Panc1 (cell line): ENCODE data around the gene PSKH1. TPM values are rescaled to one million over a fixed set of nuclear protein-coding genes. Genes with fewer than 3 reads are reported as not detected.

Experiments used
- ATAC-seq: fragments of 200-7000 bp; cut with Tn5 transposase; 2 replicates; pipeline ENCODE4 v1.9.1; 2020; ENCODE audit warnings: mild to moderate bottlenecking, moderate library complexity
- BruUV-seq: library from RNA; stranded (reverse); fragments of 400-500 nt; replicated peaks from 2 replicates; lab custom pipeline; 2021; lab: Mats Ljungman, UMichigan
- CTCF ChIA-PET: fragments of 300-600 bp; sonication (Branson Sonifier 250); formaldehyde crosslinking; loops from one replicate; lab custom pipeline; 2022; ENCODE audit warnings: antibody characterized with exemption; lab: Charles Lee
- POLR2A ChIA-PET: fragments of 300-600 bp; sonication (Branson Sonifier 250); formaldehyde crosslinking; loops from one replicate; lab custom pipeline; 2022; ENCODE audit warnings: antibody characterized with exemption; lab: Charles Lee
- DNase-seq: peaks from one replicate; pipeline ENCODE4 v3.0.0-alpha.2; 2010; ENCODE audit warnings: low read depth, low spot score
- H3K27ac ChIP-seq: 2 replicates; pipeline ENCODE4 v1.5.1; 2011; ENCODE audit warnings: mild to moderate bottlenecking, low read length, inconsistent platforms
- H3K27me3 ChIP-seq: fragments of 200-500 bp; sonication (Bioruptor generic); 2 replicates; pipeline ENCODE4 v1.6.0; 2014; ENCODE audit warnings: low read length, inconsistent platforms; ENCODE audit not compliant: control insufficient read depth, insufficient read depth
- H3K36me3 ChIP-seq: fragments of 200-500 bp; sonication (Bioruptor generic); 2 replicates; pipeline ENCODE4 v1.5.1; 2014; ENCODE audit warnings: inconsistent platforms, mild to moderate bottlenecking, low read length, moderate library complexity; ENCODE audit not compliant: control insufficient read depth, insufficient read depth
- H3K4me1 ChIP-seq: 2 replicates; pipeline ENCODE4 v1.5.1; 2011; ENCODE audit warnings: inconsistent platforms, mild to moderate bottlenecking, low read length, moderate library complexity; ENCODE audit not compliant: control insufficient read depth, insufficient read depth
- H3K4me3 ChIP-seq, 2 experiments: 2 replicates each; pipeline ENCODE4 v1.5.1; 2011 to 2012; ENCODE audit warnings: low read depth in 2 of 2, low read length in 2 of 2, mild to moderate bottlenecking in 2 of 2, inconsistent platforms in 1 of 2, moderate library complexity in 1 of 2
- H3K9me3 ChIP-seq: fragments of 200-500 bp; sonication (Bioruptor generic); 2 replicates; pipeline ENCODE4 v1.5.1; 2014; ENCODE audit warnings: low read depth, mild to moderate bottlenecking, inconsistent platforms, low read length, moderate library complexity; ENCODE audit not compliant: control insufficient read depth, insufficient read depth
- CTCF ChIP-seq: fragments of 450-650 bp; IDR thresholded peaks from 2 replicates; pipeline ENCODE4 v1.5.1; 2017; ENCODE audit warnings: mild to moderate bottlenecking
- POLR2AphosphoS5 ChIP-seq: IDR thresholded peaks from 2 replicates; pipeline ENCODE4 v1.6.1; 2012; ENCODE audit warnings: mild to moderate bottlenecking, low read depth, low read length, moderate library complexity
- REST ChIP-seq, 2 experiments: IDR thresholded peaks; 2 replicates each; pipeline ENCODE4 v1.6.1; 2011 to 2012; ENCODE audit warnings: low read depth in 2 of 2, control low read depth in 1 of 2, low read length in 1 of 2, mild to moderate bottlenecking in 1 of 2, moderate library complexity in 1 of 2; ENCODE audit not compliant: insufficient read depth in 1 of 2
- SIN3A ChIP-seq: IDR thresholded peaks from 2 replicates; pipeline ENCODE4 v1.6.1; 2012; ENCODE audit warnings: low read depth, mild to moderate bottlenecking, low read length, moderate library complexity, borderline replicate concordance; ENCODE audit not compliant: insufficient read depth
- TCF7L2 ChIP-seq: IDR thresholded peaks from 2 replicates; pipeline ENCODE4 v1.6.1; 2011; ENCODE audit warnings: mild to moderate bottlenecking, low read depth, low read length, inconsistent platforms
- in situ Hi-C: cut with HindIII; loops from 2 replicates; pipeline ENCODE4 v1.10.0; 2016; ENCODE audit warnings: low sequenced_read_pairs, low pct_unique_long_range_greater_than_20kb
- intact Hi-C: fragments of 100-400 bp; cut with micrococcal nuclease; formaldehyde crosslinking; loops from one replicate; pipeline ENCODE4 v1.10.0; 2022; ENCODE audit not compliant: unreplicated experiment
- total RNA-seq: library from RNA; stranded (reverse); gene quantifications from one replicate; pipeline ENCODE4 v1.2.1, GENCODE V29; 2021; ENCODE audit not compliant: unreplicated experiment

PSKH1 gene
- total RNA-seq, 1 experiment from 2014 or later = 17.8 TPM

DNA sequence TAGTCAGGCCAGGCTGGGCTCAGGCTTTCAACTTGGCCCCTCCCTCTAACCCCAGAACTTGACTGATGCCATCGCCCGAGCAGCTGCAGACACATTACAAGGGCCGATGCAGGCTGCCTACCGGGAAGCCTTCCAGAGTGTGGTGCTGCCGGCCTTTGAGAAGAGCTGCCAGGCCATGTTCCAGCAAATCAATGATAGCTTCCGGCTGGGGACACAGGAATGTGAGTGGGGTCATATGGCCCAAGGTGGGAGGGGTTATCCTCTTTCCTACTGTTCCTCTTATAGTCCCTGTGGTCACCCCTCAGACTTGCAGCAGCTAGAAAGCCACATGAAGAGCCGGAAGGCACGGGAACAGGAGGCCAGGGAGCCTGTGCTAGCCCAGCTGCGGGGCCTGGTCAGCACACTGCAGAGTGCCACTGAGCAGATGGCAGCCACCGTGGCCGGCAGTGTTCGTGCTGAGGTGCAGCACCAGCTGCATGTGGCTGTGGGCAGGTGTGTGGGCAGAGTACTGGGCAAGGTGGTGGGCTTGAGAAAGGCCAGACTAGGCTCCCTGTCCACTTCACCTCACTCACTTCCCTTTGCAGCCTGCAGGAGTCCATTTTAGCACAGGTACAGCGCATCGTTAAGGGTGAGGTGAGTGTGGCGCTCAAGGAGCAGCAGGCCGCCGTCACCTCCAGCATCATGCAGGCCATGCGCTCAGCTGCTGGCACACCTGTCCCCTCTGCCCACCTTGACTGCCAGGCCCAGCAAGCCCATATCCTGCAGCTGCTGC lies 10.5 kb upstream of the PSKH1 start:
- H3K4me1 ChIP-seq = no peaks in the 10 kb centered on the region
- TF ChIP-seq SIN3A (no peak), POLR2AphosphoS5 (no peak), TCF7L2 (no peak), REST (IDR thresholded peaks at IDR 0.05; ENCODE audit: insufficient read depth in 1 of 2, low read depth in 2 of 2, low read length in 1 of 2) (no peak), CTCF (no peak)
- H3K9me3 ChIP-seq = no peaks in the 10 kb centered on the region
- POLR2A ChIA-PET = no interaction called here
- BruUV-seq = no TSS peak
- intact Hi-C loops (no loop called here), in situ Hi-C loops (no loop called here)
- no peak overlapping the region for H3K27ac ChIP-seq
- H3K4me3 ChIP-seq = no peak overlapping the region
- CTCF ChIA-PET = interaction anchor here (0.5 to 1.2 kb wide), 4 partner anchors 9 to 203 kb away, joined by 3 to 9 read pairs (median 5); no protein-coding TSS in a partner anchor
- DNase-seq (no peak), ATAC-seq (no peak)
- no peaks in the 10 kb centered on the region for H3K27me3 ChIP-seq
- no peaks in the 10 kb centered on the region; the same call in none of the 2 replicates for H3K36me3 ChIP-seq

- POLR2A ChIA-PET = no interaction called here
- no peaks in the 10 kb centered on the region for H3K27me3 ChIP-seq
Observed at GRCh38 chr16:67883146-67883871, 9.7 kb upstream of the PSKH1 start.

More at GRCh38 chr16:67883146-67883871, 9.7 kb upstream of the PSKH1 start:
- DNase-seq (no peak), ATAC-seq (peak; percentile 31; the same call in 1 of the 2 replicates)
- in situ Hi-C loops (no loop called here), intact Hi-C loops (no loop called here)
- TF ChIP-seq POLR2AphosphoS5 (no peak), CTCF (no peak), SIN3A (no peak), REST (IDR thresholded peaks at IDR 0.05; ENCODE audit: insufficient read depth in 1 of 2, low read depth in 2 of 2, low read length in 1 of 2) (no peak), TCF7L2 (no peak)
- CTCF ChIA-PET = interaction anchor here (0.5 to 0.9 kb wide), 5 partner anchors 51 to 203 kb away, joined by 3 to 7 read pairs (median 3); no protein-coding TSS in a partner anchor
- no peak overlapping the region for H3K4me3 ChIP-seq
- no peaks in the 10 kb centered on the region for H3K4me1 ChIP-seq
- no peaks in the 10 kb centered on the region; the same call in 1 of the 2 replicates for H3K36me3 ChIP-seq
- BruUV-seq = no TSS peak
- no peak overlapping the region for H3K27ac ChIP-seq
- H3K9me3 ChIP-seq = no peaks in the 10 kb centered on the region
